B cell (primary cell): ENCODE results near the gene SENP2.

Source experiments
- EZH2 ChIP-seq: IDR thresholded peaks from 2 replicates; pipeline ENCODE4 v1.6.1; 2012; ENCODE audit warnings: borderline replicate concordance, low read depth, mild to moderate bottlenecking, moderate library complexity, low read length; ENCODE audit not compliant: insufficient read depth, poor library complexity, severe bottlenecking
- TF ChIP-seq, protein P1 (sequence below): fragments of 200-600 bp; IDR thresholded peaks from one replicate; pipeline ENCODE4 v1.8.0; 2022; ENCODE audit warnings: antibody characterized with exemption, mild to moderate bottlenecking

DNA sequence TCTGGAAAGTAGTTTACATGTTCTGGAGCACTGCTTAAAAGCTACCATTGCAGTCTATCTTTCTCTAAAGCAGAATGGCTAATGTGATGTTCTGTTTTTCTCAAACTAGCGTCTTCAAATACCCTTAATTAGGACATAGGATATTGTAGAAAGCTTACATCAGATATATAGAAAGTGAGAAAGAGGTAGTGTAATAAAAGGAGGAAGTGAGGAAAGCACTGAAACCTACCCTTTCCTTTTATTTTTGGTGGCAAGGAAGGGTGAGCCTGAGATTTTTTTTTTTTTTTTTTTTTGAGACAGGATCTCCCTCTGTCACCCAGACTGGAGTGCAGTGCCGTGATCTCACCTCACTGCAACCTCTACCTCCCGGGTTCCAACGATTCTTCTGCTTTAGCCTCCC lies 9.4 kb downstream of the SENP2 start:
- TF ChIP-seq, protein P1, sequence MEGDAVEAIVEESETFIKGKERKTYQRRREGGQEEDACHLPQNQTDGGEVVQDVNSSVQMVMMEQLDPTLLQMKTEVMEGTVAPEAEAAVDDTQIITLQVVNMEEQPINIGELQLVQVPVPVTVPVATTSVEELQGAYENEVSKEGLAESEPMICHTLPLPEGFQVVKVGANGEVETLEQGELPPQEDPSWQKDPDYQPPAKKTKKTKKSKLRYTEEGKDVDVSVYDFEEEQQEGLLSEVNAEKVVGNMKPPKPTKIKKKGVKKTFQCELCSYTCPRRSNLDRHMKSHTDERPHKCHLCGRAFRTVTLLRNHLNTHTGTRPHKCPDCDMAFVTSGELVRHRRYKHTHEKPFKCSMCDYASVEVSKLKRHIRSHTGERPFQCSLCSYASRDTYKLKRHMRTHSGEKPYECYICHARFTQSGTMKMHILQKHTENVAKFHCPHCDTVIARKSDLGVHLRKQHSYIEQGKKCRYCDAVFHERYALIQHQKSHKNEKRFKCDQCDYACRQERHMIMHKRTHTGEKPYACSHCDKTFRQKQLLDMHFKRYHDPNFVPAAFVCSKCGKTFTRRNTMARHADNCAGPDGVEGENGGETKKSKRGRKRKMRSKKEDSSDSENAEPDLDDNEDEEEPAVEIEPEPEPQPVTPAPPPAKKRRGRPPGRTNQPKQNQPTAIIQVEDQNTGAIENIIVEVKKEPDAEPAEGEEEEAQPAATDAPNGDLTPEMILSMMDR = no peak
- TF ChIP-seq EZH2 = no peak
